NCI-H2107 (cell line): Measurements from ENCODE around the gene DLK1.

Experiments
- DNase-seq: peaks from one replicate; lab custom pipeline; 2025; lab: John Stamatoyannopoulos, UW

The DLK1 gene

DNA sequence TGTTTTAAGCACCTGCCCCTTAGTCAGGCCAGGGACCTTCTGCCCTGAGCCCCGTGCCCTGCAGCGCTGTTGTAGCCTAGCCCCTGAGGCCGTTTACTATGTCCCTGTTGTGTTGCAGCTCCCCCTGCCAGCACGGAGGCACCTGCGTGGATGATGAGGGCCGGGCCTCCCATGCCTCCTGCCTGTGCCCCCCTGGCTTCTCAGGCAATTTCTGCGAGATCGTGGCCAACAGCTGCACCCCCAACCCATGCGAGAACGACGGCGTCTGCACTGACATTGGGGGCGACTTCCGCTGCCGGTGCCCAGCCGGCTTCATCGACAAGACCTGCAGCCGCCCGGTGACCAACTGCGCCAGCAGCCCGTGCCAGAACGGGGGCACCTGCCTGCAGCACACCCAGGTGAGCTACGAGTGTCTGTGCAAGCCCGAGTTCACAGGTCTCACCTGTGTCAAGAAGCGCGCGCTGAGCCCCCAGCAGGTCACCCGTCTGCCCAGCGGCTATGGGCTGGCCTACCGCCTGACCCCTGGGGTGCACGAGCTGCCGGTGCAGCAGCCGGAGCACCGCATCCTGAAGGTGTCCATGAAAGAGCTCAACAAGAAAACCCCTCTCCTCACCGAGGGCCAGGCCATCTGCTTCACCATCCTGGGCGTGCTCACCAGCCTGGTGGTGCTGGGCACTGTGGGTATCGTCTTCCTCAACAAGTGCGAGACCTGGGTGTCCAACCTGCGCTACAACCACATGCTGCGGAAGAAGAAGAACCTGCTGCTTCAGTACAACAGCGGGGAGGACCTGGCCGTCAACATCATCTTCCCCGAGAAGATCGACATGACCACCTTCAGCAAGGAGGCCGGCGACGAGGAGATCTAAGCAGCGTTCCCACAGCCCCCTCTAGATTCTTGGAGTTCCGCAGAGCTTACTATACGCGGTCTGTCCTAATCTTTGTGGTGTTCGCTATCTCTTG lies 7.6 kb downstream of the DLK1 start:
- DNase-seq, result no peak

DNA sequence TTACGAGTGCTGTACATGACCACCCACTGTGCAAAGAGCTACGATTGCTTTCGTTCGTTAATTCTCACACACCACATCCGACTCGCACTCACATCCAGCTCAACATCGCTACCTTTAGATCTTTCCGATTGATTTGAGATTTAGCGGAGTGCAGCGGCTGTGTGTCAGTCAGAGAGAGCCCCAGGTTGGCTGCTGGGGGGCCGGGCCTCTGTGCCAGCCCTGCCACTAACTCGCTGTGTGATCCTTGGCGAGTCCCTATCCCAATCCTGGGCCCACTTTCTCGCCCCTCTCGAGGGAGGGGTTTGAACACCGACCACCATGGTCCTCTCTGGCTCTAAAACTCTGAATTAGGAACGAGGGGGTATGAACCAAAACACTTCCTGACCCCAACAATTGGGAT lies 8.6 kb downstream of the DLK1 start:
- no peak for DNase-seq

DNA sequence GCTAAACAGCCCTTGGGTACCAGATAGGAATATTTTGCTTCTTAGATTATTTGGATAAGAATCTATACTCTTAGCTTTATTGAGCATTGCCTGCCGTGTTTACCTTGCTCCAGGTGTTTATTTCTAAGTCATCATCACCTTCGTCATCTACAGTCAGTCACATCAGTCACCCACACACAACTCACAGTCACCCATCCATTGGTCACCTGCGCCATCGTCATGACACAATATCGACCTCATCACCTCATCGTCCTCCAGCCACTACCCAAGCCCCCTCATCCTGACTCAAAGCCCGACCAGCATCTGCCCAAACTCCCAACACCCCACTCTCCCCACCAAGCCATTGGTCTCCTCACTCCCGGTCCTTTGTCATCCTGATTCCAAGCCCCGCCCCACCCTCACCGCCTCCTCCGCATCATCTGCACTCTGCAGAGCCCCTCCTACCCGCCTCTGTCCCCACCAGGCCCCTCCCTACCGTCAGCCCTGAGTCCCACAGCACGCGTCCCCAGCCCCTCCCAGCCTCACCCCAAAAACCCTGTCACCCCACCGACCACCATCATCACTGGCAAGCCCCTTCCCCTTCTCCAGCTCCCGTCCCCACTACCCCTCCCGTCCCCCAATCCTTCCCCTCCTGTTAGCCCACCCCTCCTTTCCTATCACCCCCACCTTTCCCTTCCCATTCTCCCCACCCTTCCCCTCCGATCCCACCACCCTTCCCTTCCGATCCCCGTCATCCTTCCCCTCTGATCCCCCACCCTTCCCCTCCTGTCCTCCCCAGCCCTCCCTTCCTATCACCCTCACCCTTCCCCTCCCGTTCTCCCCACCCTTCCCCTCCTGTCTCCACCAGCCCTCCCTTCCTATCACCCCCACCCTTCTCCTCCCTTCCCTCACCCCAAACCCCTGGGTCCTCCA lies 9.8 kb downstream of the DLK1 start:
- DNase-seq, result no peak

DNA sequence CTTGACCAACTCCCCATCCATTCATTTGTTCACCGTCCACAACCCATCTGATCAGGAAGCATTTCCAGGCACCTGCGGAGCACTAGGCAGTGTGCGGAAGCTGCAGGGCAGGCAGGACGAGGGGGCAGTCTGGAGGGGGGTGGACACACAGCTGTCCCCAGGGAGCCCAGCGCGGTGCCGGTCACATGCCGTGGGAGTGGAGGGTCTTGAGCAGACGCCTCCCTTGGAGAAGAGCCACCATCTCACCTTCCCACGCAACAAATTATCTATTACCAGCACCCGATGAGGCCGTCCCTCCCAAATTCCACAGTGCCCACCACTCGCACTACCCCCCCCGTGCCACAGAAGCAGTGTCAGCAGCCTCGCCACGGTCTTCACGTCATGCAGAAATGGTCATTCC lies 10.8 kb downstream of the DLK1 start:
- DNase-seq, result no peak

DNA sequence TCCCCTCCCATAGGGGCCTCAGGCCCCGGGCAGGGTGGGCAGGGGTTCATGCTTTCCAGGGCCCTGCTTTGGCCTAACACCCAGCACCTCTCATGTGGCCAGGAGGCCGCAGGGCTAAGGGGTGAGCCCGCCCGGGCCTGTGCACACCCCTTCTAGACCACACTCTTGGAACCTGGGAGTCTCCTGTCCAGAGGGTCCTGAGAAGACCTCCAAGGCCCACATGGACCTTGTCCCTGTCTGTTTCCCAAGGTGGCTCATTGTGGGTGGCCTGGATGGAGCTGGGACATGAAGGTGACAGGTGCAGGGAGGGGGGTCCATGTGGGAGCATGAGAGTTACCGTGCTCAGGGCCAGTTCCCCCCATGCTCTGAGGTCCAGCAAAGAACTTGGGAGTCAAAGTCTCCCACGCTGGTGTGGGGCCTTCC lies 11.6 kb downstream of the DLK1 start:
- DNase-seq, result no peak

DNA sequence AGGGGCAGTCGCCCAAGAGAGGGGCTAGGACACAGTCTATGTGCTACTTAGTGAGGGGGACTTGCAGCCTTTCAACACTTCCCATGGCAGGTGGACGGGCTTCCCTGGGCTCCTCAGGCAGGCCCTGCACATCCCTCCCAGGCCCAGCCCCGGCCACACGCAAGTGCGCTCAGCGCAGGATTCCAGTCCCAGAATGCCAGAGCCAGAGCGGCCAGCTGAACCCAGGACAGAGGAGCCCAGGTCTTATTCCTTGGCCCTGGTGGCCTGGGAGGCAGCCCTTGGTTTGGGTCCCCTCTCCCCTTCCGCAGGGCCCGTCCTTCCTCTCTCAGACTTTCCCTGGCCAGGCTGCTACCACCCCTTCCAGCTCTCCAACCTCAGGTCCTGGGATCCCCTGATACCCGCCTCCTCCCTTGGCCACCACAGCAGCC lies 12.0 kb downstream of the DLK1 start:
- DNase-seq, result no peak

DNA sequence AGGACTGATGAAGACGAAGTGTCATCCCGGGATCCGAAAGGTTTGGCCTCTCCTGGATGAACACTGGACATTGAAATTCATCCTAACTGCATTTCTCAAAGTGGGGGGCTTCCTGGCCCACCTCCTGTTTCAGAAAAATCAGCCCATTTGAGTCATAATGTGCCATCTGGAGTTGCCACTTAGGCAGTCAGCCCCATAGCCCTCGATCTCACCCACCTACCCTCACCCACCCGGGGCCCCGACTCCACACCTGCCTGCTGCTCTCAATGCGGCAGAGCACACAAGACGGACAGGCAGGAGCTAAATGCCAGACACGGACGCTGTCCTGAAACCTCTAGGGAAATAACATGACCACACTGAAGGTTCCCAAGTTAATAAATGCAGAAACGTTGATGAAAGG lies 12.6 kb downstream of the DLK1 start:
- no peak for DNase-seq

DNA sequence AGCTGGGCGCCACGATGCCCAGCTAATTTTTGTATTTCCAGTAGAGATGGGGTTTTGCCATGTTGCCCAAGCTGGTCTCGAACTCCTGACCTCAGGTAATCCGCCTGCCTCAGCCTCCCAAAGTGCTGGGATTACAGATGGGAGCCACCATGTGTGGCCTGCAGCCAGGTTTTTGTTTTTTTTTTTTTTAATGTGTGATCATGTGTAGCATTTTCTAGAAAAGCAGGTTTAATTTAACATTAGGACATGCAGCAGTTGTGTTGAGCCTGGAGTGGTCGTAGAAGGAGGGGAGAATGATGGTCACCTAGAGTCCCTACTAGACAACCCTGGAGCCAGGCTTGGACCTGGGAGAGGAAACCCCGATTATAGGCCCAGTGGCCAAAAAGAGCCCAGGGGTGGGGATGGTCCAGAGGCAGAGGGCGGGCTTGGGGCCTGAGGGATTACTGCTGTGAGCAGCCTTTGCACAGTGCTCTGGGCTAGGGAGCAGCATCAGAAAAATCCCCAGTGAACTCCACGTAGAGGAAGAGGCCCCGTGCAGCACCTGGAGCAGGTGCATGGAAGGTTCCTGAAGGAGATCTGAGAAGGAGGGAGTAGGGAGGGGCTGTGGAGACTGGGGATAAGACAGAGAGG lies 13.6 kb downstream of the DLK1 start:
- no peak for DNase-seq

DNA sequence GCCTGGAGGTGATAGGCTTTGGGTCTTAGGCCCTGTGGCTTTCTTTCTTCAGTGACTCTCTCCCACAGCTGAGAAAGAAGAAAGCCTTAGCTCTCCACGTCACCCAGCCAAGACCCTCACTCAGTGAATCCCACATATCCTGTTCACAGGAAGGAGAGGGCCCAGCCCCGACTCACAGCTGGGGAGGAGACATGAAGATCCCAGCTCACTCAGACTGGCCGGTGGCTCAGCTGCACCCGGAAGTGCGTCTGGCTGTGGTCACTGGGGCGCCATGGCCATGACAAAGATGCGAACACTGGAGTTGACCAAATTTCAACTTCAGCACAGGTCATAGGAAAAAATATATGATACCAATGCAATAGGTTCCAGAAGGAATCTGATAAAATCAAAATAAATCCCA lies 14.2 kb downstream of the DLK1 start:
- no peak for DNase-seq

DNA sequence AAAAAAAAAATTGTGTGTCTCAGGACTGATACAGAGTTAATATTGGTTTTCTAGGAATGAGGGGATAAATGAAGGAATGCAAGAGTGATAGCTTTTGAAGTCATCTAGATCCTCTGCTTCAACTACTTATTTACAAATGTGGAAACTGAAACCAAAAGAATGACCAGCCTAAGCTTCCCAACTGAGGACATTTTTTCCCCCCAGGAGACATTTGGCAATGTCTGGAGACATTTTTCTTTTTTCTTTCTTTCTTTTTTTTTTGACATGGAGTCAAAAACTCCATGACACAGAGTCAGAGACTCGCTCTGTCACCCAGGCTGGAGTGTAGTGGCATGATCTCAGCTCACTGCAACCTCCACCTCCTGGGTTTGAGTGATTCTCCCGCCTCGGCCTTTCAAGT lies 15.3 kb downstream of the DLK1 start:
- DNase-seq, result no peak

DNA sequence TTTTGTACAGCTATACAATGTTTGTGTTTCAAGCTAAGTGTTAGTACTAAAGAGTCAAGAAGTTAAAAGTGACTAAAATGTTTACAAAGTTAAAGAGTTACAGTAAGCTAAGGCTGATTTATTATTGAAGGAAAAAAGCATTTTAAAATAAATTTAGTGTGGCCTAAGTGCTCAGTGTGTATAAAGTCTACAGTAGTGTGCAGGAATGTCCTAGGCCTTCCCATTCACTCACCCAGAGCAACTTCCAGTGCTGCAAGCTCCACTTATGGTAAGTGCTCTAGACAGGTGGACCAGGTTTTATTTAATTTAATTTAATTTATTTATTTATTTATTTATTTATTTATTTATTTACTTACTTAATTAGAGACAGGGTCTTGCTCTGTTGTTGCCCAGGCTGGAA lies 19.6 kb downstream of the DLK1 start:
- no peak for DNase-seq

DNA sequence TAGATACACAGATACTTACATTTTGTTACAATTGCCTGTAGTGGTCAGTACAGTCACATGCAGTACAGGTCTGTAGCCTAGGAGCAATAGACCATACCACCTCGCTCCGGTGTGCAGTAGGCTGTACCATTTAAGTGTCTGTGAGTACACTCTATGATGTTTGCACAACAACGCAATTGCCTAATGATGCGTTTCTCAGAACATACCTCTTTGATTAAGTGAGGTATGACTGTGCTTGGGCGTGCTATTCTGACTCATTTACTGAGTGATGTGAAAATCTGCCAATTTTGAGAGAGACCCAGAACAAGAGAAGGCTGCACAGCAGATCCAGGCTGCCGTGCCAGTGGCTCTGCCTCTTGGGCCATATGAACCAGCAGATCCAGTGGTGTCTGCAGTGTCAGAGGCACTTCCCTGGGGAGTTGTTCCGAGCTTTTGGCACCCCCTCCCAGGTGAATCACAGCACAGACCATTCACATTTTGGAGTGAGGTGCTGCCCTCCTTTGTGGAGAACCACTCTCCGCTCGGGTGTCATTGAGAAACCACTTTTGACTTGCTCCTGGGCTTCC lies 20.4 kb downstream of the DLK1 start:
- DNase-seq, result no peak

DNA sequence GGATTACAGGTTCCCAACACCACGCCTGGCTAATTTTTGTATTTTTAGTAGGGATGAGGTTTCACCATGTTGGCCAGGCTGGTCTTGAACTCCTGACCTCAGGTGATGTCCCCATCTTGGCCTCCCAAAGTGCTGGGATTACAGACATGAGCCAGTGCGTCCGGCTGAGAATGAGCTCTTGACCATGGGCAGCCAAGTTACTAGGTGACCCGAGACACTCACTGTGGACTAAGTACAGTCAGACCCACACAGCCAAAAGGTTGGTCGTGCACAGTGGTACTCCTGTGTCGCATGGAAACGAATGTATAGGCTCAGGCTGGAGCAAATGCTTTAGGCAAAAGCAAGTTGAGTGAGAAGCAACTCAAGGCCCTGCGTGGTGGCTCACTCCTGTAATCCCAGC lies 21.0 kb downstream of the DLK1 start:
- DNase-seq, result no peak

DNA sequence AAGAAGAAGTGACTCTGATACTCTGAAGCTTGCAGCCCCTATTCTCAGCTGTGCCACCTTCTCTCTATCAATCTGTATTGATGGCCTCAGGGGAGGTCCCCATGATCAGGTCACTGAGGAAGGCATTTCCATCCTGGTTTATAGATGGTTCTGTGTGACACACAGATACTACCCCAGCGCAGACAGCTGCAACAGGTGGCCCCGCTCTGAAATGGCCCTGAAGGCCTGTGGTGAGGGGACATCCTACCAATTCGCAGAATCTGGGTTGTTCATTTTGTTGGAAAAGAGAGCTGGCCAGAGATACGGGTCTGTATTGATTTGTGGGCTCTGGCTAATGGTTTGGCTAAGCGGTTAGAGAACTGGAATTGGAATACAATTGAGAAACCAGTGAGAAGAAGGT lies 21.7 kb downstream of the DLK1 start:
- no peak for DNase-seq

DNA sequence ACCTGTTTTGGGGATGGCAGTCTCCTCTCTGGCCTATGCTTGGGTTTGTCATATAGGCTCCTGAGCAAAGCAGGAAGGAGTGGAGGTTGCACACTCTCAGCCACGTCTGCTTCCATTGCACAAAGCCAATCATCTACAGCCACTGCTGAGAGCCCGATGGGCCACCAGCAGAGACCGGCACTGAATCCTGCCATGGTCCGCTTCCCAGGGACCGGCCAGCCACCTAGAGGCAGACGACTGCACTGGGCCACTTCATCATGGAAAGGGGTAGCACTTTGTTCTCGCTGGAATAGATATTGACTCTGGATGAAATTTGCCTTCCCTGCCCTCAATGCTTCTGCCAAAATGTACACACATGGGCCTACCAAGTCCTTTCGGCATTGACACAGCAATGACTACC lies 22.3 kb downstream of the DLK1 start:
- DNase-seq, result no peak

DNA sequence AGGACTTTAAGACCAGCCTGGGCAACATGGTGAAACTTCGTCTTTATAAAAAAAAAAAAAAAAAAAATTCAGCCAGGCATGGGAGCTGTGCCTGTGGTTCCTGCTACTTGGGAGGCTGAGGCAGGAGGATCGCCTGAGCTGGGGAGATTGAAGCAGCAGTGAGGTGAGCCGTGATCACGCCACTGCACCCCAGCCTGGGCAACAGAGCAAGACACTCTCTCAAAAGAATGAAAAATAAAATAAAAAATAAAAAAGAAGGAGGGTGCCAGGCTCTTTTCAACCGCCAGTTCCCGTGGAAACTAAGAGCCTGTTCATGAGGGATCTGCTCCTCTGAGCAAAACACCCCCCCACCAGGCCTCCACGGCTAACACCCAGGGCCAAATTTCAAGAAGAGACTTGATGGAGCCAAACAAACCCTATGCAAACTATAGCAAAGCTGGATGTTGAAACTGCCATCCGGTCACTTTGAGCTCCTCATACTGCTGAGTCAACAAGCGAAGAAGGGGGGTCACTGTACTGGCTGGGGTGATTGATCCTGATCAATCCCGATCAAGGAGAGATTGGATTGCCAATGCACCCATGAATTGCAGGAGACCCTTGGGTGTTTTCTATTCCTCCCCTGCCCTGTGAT lies 23.4 kb downstream of the DLK1 start:
- no peak for DNase-seq

DNA sequence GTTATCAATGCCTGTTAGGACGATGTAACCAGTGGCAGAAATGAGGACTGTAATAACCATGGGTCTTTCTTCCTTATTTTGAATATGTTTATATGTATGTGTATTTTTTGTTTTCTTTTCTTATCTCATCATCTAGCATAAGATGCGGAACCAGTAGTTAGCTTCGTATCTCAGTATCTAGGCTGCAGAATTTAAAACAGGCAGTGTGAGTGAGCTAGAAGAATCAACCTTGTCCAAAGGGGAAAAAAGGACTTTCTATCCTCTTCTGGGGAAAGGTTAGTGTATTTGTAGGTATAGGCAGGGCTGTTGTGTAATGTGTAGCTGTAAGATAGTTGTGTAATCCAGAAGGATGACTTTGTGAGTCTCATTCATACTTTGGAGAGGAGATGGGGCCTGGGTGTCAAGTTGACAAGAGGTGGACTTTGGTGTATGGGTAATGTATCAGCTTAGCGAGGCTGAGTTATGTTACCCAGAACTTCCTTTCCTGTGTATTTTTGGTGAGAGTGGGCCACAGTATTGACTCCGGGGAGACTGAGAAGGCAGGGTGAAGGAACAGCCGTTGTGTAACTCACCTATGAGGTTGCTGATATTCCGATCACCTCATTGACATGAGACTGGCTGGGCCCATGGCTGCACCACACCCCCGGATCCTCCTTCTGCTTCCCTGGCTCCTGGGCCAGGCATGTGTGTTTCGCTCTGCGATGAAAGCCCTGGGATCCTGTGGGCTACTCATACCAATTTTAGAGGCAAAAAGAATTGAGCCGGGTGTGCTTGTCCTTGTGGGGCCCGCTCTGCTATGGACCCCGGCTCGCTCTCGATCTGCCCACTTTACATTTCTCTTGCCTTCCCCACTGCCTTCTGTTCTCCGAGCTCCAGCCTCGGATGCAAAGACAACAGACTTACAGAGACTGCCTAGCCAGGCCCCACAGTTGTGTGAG lies 24.3 kb downstream of the DLK1 start:
- no peak for DNase-seq

DNA sequence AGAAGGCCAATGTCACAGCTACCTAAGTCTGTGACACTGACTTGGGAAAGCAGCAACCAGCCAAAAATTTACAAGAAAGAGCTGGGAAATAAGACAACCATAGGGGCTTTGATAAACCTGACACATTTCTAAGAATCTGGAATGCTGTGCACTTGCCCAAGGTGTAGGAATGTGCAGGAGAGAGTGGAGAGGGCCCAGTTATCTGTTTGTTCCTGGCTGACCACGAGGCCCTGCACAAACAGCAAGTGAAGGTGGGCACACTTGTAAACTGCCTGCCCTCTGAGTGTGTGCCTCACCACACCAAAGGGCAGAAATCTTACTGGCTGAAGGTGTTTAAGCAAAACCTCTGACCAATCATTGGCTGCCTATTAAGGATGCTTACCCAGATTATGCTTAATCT lies 27.3 kb downstream of the DLK1 start:
- no peak for DNase-seq

DNA sequence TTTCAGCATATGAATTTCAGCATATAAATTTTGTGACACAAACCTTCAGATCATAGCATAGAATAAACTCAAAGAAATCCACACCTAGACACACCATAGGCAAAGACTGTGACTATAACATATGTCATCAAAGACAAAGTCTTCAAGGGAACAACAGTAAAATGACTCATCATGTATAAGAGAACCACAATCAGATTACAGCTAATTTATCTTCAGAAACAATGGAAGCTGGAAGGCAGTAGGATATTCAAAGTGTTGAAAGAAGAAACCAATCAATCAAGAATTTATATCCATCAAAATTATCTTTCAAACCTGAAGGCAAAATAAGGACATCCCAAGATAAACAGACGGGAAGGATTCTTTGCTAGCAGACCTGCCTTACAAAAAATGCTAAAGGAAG lies 29.0 kb downstream of the DLK1 start:
- no peak for DNase-seq

DNA sequence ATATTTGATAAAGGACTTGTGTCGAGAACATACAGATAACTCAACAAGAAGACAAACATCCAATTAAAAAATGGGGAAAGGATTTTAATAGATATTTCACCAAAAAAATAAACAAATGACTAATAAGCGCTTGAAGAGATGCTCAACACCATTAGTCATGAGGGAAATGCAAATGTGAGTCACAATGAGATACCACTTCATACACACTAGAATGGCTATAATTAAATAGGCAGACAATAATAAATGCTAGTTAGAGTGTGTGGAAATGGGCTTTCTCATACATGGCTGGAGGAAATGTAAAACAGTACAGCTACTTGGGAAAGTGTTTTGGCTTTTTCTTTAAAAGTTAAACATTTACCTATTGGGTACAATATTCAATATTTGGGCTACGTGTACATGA lies 34.8 kb downstream of the DLK1 start:
- DNase-seq, result no peak

DNA sequence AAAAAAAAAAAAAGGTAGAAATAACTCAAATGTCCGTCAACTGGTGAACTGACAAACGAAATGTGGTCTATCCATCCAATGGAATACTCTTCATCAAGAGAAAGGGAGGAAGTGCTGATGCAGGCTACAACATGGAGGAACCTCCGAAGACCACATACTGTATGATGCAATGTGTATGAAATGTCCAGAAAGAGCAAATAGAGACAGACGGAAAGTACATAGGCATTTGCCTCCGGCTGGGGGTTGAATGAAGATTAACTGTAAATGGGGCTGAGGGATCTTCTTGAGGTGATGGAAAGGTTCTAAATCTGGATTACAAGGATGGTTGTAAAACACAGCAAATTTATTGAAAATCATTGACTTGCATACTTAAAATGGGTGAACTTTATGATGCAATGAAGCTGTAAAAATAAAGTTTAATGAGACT lies 35.4 kb downstream of the DLK1 start:
- DNase-seq, result no peak
